ENCODE measurements around the gene THSD8. TPM values are rescaled to one million over a fixed set of nuclear protein-coding genes. Genes with fewer than 3 reads are reported as not detected.
A peak's percentile ranks its signal among the peaks of the same experiment; 100 is the strongest.

THSD8 gene
- 2.2 TPM for total RNA-seq
- long read RNA-seq, partial matches to known transcripts, result 2 of 2 reads
- long read RNA-seq, other reads (novel, unspliced or antisense), result 0 of 2 reads

- intact Hi-C loops (cut with micrococcal nuclease), result no loop called here
- DNase-seq (peak; percentile 90), ATAC-seq (peak; percentile 89)
Measured at GRCh38 chr19:12801466-12802266, at the start of gene THSD8, which contains the start of gene PRDX2. Gene THSD8 (plus strand): TSS chr19:12802069. CDS start chr19:12802072, 3 bp downstream. Gene PRDX2 (minus strand): TSS chr19:12801800. CDS start chr19:12801261, 539 bp downstream.

GRCh38 chr19:12754465-12755196, 47.2 kb upstream of the THSD8 start:
- ATAC-seq (no peak), DNase-seq (no peak)
- intact Hi-C loops (cut with micrococcal nuclease), result no loop called here

- no peak for ATAC-seq
- intact Hi-C loops (cut with micrococcal nuclease), result no loop called here
- DNase-seq, result no peak
Measured at GRCh38 chr19:12756150-12756883, 45.6 kb upstream of the THSD8 start.

GRCh38 chr19:12757544-12758274, 44.2 kb upstream of the THSD8 start:
- DNase-seq (peak; percentile 83), ATAC-seq (peak; percentile 80)
- intact Hi-C loops (cut with micrococcal nuclease), result no loop called here

- intact Hi-C loops (cut with micrococcal nuclease), result loop anchor here (10.0 kb wide), 1 partner anchor 85 kb away; no protein-coding TSS in a partner anchor
- DNase-seq (no peak), ATAC-seq (no peak)
Measured at GRCh38 chr19:12759686-12760085, 42.2 kb upstream of the THSD8 start.

GRCh38 chr19:12763100-12763499, 38.8 kb upstream of the THSD8 start:
- DNase-seq, result peak; percentile 87
- intact Hi-C loops (cut with micrococcal nuclease), result loop anchor here (10.0 kb wide), 1 partner anchor 82 kb away; no protein-coding TSS in a partner anchor
- ATAC-seq, result peak; percentile 83

- DNase-seq, result no peak
- ATAC-seq, result no peak
- intact Hi-C loops (cut with micrococcal nuclease), result loop anchor here (5.0 to 10.0 kb wide), 2 partner anchors 43 to 80 kb away; partner anchors contain the start of gene RNASEH2A
Measured at GRCh38 chr19:12764698-12765097, 37.2 kb upstream of the THSD8 start.

- ATAC-seq, result peak; percentile 82
- DNase-seq, result peak; percentile 94
- intact Hi-C loops (cut with micrococcal nuclease), result loop anchor here (5.0 to 10.0 kb wide), 2 partner anchors 41 to 79 kb away; partner anchors contain the start of gene RNASEH2A
Measured at GRCh38 chr19:12766051-12766521, 35.8 kb upstream of the THSD8 start.

- ATAC-seq, result no peak
- DNase-seq, result no peak
- intact Hi-C loops (cut with micrococcal nuclease), result loop anchor here (5.0 to 10.0 kb wide), 2 partner anchors 40 to 78 kb away; partner anchors contain the start of gene RNASEH2A
Measured at GRCh38 chr19:12767150-12767549, 34.7 kb upstream of the THSD8 start.

- ATAC-seq (no peak), DNase-seq (no peak)
- intact Hi-C loops (cut with micrococcal nuclease), result loop anchor here (5.0 to 10.0 kb wide), 2 partner anchors 40 to 77 kb away; partner anchors contain the start of gene RNASEH2A
Measured at GRCh38 chr19:12767666-12768065, 34.2 kb upstream of the THSD8 start.

GRCh38 chr19:12769689-12770088, 32.2 kb upstream of the THSD8 start:
- intact Hi-C loops (cut with micrococcal nuclease), result loop anchor here (5.0 to 10.0 kb wide), 2 partner anchors 38 to 75 kb away; partner anchors contain the start of gene RNASEH2A
- DNase-seq (no peak), ATAC-seq (no peak)

GRCh38 chr19:12770922-12771321, 30.9 kb upstream of the THSD8 start:
- ATAC-seq (no peak), DNase-seq (no peak)
- intact Hi-C loops (cut with micrococcal nuclease), result no loop called here

GRCh38 chr19:12772323-12772722, 29.5 kb upstream of the THSD8 start:
- intact Hi-C loops (cut with micrococcal nuclease), result no loop called here
- peak; percentile 72 for DNase-seq
- ATAC-seq, result peak; percentile 71

- DNase-seq, result peak; percentile 55
- intact Hi-C loops (cut with micrococcal nuclease), result no loop called here
- peak; percentile 47 for ATAC-seq
Measured at GRCh38 chr19:12773571-12773970, 28.3 kb upstream of the THSD8 start.

GRCh38 chr19:12774588-12775555, 27.0 kb upstream of the THSD8 start, which contains the start of gene HOOK2:
Gene HOOK2 (minus strand): TSS chr19:12775552. CDS start chr19:12775449, 103 bp downstream.
- intact Hi-C loops (cut with micrococcal nuclease), result no loop called here
- no peak for ATAC-seq
- DNase-seq, result no peak

- DNase-seq, result peak; percentile 90
- intact Hi-C loops (cut with micrococcal nuclease), result loop anchor here (2.0 kb wide), 1 partner anchor 17 kb away; no protein-coding TSS in a partner anchor
- peak; percentile 44 for ATAC-seq
Measured at GRCh38 chr19:12777217-12778016, 24.5 kb upstream of the THSD8 start.

Measured in left ventricle myocardium superior (tissue), 1 donor.